GM12875 (cell line): ENCODE results near the gene MED27.

Source experiments
- H3K4me3 ChIP-seq: one replicate; pipeline ENCODE4 v1.5.1; 2011; ENCODE audit warnings: low read depth, low read length, control low read depth
- CTCF ChIP-seq: IDR thresholded peaks from 2 replicates; pipeline ENCODE4 v1.5.1; 2011; ENCODE audit warnings: low read depth, mild to moderate bottlenecking, control low read depth, inconsistent platforms, low read length, moderate library complexity, borderline replicate concordance; ENCODE audit not compliant: insufficient read depth

The MED27 gene

DNA sequence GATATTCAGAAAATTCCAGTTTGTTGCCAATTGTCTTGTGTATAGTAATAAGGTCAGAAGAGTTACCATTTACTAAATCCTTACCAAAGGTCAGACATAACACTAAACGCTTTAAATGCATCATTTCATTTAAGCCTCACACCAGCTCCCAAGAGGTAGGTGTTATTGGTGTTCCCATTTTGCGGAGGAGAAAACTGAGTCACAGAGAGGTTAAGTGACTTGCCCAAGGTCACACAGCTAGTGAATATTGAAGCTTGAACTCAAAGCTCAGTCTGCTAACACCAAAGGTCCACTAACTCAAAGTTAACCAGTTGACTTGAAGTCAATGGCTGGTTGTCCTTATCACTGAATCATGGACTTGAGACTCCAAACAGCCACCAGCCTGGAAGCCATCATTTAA lies 41.4 kb upstream of the MED27 start:
- TF ChIP-seq CTCF, result no peak
- H3K4me3 ChIP-seq, result no peak overlapping the region

- TF ChIP-seq CTCF, result no peak
- H3K4me3 ChIP-seq, result no peak overlapping the region
Observed at GRCh38 chr9:132117694-132118093, 38.0 kb upstream of the MED27 start.

DNA sequence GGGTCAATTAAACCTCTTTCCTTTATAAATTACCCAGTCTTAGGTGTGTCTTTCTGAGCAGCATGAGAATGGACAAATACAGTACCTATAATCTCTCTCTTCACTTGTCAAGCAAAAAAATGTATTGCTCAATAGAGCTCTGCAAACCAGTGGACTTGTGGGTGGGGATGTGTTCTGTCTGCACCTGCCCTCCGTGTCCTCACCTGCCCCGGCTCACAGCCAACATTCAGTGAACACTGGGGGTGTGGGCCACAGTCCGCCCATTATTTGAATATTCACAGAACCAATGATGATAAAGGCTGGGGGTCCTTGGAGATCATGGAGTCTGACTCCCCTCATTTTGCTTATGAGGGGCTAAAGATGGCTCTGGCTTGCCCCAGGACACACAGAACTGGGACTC lies 36.9 kb upstream of the MED27 start:
- no peak for TF ChIP-seq CTCF

DNA sequence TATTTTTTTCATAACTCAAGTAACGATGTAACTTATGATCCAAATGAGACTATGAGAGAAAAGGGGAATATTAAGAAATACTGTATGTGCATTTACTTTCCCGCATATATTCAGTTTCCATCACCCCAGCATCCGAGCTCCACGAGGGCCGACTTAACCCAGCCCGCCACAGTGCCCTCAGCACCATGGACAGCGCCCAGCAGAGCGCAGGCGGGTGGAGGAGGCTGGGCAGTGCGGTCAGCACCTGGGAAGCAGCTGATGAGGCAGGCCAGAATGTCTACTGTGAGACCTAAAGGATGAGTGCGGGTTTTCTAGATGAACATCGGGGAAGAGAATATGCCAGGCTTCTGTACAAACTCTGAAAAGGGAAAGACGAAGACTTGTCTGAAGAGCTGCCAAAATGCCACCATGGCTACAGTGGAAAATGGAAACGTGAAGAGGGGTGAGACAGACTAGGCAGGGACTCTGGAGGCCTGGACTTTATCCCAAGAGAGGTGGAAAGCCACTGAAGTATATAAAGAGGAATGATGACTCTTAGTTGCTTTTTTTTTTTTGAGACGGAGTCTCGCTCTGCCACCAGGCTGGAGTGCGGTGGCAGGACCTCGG lies 34.5 kb upstream of the MED27 start:
- H3K4me3 ChIP-seq, result no peak overlapping the region

More for the DNA sequence above, 36.9 kb upstream of the MED27 start:
- H3K4me3 ChIP-seq, result no peak overlapping the region

GRCh38 chr9:132109291-132109690 lies 29.6 kb upstream of the MED27 start:
- H3K4me3 ChIP-seq, result no peak overlapping the region
- TF ChIP-seq CTCF, result no peak

More for the DNA sequence above, 34.5 kb upstream of the MED27 start:
- TF ChIP-seq CTCF, result no peak

DNA sequence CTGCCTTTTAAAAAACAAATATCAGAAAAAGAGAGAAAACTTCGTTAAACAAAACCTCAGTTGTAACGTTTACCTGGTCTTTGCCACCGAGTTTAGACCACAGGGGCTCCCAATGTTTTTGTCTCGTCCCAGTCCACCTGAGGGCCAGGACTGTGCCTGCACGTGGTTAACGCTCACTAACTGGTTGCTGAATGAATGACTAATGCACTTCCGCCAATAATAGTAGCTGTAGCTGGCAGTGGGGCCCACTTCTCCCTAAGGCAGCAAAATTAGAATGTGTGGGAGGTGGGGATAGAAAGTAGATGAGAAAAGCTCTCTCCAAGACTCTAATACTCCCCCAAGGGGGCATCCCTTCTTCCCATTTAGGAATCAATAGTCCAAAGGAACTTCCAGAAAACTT lies 29.1 kb upstream of the MED27 start:
- no peak for TF ChIP-seq CTCF
- no peak overlapping the region for H3K4me3 ChIP-seq

DNA sequence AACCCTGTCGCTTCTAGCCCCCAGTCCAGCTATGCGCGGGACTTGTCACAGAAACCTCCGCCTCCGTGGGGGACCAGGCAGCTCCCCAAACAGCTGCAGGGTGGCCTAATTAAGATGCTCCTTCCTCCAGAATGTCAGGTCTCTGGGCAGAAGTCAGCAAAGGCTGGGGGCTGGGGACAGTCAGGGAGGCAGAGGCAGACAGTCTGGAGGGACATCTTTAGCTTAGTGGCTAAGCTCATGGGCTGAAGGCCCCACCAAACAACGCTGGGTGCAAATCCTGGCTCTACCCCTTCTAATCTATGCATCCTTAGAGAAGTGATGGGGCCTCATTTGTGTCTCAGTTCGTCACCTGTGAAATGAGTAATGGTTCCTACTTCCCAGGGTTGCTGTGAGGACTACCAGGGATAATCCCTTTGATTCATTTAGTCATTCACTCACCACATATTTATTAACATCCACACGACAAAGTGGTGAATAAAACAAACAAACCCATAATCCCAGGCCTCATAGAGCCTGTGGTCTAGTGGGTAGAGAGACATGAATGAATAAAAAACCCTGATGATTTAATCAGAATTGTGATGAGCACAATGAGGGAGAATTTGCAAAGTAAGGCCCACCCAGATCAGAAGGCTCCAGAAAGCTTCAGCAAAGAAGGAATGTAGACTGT lies 20.2 kb upstream of the MED27 start:
- no peak for TF ChIP-seq CTCF
- no peak overlapping the region for H3K4me3 ChIP-seq
